Suprapubic skin (tissue), 2 donors: ENCODE data around the gene C1orf50.

Experiments
- EP300 ChIP-seq: sonication (generic); formaldehyde crosslinking; IDR thresholded peaks from one replicate; pipeline ENCODE4 v1.6.1; 2017; ENCODE audit warnings: antibody characterized with exemption
- POLR2A ChIP-seq, 2 donors: fragments of 450-650 bp; IDR thresholded peaks; one replicate each; pipeline ENCODE4 v1.6.1; 2017; ENCODE audit warnings: antibody characterized with exemption in 2 of 2, mild to moderate bottlenecking in 2 of 2, moderate library complexity in 2 of 2

DNA sequence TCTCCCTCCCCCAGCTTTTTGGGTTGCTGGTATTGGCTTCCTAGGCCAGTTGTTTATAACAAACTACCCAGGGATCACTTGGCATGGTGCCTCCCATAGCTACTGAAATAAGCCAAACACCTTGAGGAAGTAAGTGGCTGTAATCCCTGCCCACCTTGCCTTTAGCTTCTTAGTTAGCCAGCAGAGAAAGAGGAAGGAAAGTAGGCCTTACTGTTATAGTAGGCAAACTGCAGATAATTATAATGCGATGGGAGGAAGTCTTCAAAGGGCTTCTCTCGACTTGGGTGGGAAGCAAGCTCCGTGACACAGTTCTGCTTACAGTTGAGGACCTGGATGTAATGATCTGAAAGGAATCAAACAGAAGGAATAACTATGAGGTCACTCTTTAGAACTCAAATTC is 8.4 kb upstream of the C1orf50 start:
- no peak for TF ChIP-seq POLR2A (IDR thresholded peaks at IDR 0.05)
- no peak for TF ChIP-seq EP300
